GM12891 (cell line): ENCODE measurements around the gene MYLK.

Experiments used
- PAX5 ChIP-seq: IDR thresholded peaks from 2 replicates; pipeline ENCODE4 v1.6.1; 2011; ENCODE audit warnings: low read length, moderate library complexity, mild to moderate bottlenecking; ENCODE audit not compliant: insufficient read depth, severe bottlenecking
- POLR2A ChIP-seq: IDR thresholded peaks from 2 replicates; pipeline ENCODE4 v1.6.1; 2011; ENCODE audit warnings: low read depth, low read length, control low read depth
- POLR2AphosphoS5 ChIP-seq: IDR thresholded peaks from 2 replicates; pipeline ENCODE4 v1.6.1; 2011; ENCODE audit warnings: low read depth, low read length, control low read depth
- POU2F2 ChIP-seq: IDR thresholded peaks from 2 replicates; pipeline ENCODE4 v1.6.1; 2011; ENCODE audit warnings: low read depth, mild to moderate bottlenecking, control low read depth, low read length, moderate library complexity
- SPI1 ChIP-seq: IDR thresholded peaks from 2 replicates; pipeline ENCODE4 v1.6.1; 2011; ENCODE audit warnings: low read depth, low read length, control low read depth
- TAF1 ChIP-seq: IDR thresholded peaks from 2 replicates; pipeline ENCODE4 v1.6.1; 2011; ENCODE audit warnings: low read depth, low read length, control low read depth

DNA sequence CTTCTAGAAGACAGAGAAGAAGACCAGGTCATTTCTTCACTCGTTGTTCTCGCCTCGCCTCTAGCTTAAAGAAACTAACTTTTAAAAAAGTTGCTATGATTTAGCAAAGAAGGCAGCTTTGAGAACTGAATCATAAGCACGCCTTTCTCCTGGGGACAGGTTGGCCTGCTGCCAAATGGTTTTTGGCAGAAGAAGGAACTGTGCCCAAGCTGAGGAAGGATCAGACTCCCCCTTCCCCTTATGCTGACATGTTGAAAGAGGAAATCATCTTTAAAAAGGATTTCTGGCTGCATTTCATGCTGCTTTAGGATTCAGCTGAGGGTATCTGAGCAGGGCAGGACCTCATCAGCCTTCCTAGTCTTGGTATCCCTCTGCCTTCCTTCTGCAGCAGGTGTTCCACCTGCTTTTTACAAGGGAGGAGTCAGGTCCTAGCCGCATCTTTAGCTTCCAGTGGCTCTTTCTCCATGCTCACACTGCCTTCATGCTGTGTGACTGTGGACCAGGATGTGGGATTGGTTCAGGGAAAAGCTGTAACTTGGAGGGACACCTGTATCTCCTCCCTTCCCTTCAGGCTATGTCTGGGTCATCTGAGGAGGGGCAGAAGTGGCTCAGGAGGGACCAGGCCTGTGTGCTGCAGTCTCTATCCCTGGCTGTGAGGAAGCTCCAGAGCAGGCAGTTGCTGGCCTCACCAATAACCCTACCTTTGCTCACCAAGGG, 265.2 kb downstream of the MYLK start:
- no peak for TF ChIP-seq POLR2A
- TF ChIP-seq POU2F2: no peak
- TF ChIP-seq POLR2AphosphoS5: no peak
- no peak for TF ChIP-seq SPI1
- TF ChIP-seq TAF1: no peak
- TF ChIP-seq PAX5: no peak
